NCI-H226 (cell line): ENCODE data around the gene SPOP.
"Not testable (repeated sequence)": the region's sequence is repeated elsewhere in the genome, so short reads cannot be mapped to it uniquely, and the experiment has no call there.

Source experiments
- DNase-seq: peaks from one replicate; pipeline ENCODE4 v3.0.0-alpha.2; 2015

Gene SPOP

GRCh38 chr17:49677933-49678847 is at the start of gene SPOP:
SPOP (minus strand) TSS chr17:49678097; CDS start chr17:49622810, 55,287 bp downstream.
- peak; percentile 97 for DNase-seq

- no peak for DNase-seq
Measured at GRCh38 chr17:49727380-49727779, 49.5 kb upstream of the SPOP start.

- DNase-seq: no peak
Measured at GRCh38 chr17:49725452-49726130, 47.7 kb upstream of the SPOP start.

- DNase-seq: not testable (repeated sequence)
Measured at GRCh38 chr17:49724552-49724951, 46.7 kb upstream of the SPOP start.

- no peak for DNase-seq
Measured at GRCh38 chr17:49723423-49723822, 45.5 kb upstream of the SPOP start.

- DNase-seq: no peak
Measured at GRCh38 chr17:49722066-49722465, 44.2 kb upstream of the SPOP start.

- DNase-seq: no peak
Measured at GRCh38 chr17:49717371-49717861, 39.5 kb upstream of the SPOP start.

- DNase-seq: no peak
Measured at GRCh38 chr17:49716668-49717364, 38.9 kb upstream of the SPOP start.

GRCh38 chr17:49715717-49716279 is 37.9 kb upstream of the SPOP start:
- DNase-seq: no peak

- no peak for DNase-seq
Measured at GRCh38 chr17:49715216-49715615, 37.3 kb upstream of the SPOP start.

GRCh38 chr17:49708515-49709183 is 30.8 kb upstream of the SPOP start:
- DNase-seq: peak; percentile 36

GRCh38 chr17:49707608-49708514 is 30.0 kb upstream of the SPOP start, which contains the start of gene SLC35B1:
SLC35B1 (minus strand) TSS chr17:49707964; CDS start chr17:49707833, 131 bp downstream.
- DNase-seq: peak; percentile 96

- DNase-seq: no peak
Measured at GRCh38 chr17:49707246-49707607, 29.3 kb upstream of the SPOP start.

GRCh38 chr17:49705254-49705653 is 27.4 kb upstream of the SPOP start:
- no peak for DNase-seq

- DNase-seq: peak; percentile 39
Measured at GRCh38 chr17:49703557-49704277, 25.8 kb upstream of the SPOP start.

GRCh38 chr17:49700960-49701359 is 23.1 kb upstream of the SPOP start:
- DNase-seq: no peak

- no peak for DNase-seq
Measured at GRCh38 chr17:49699966-49700575, 22.2 kb upstream of the SPOP start.

GRCh38 chr17:49698005-49698404 is 20.1 kb upstream of the SPOP start:
- DNase-seq: no peak

GRCh38 chr17:49696233-49696761 is 18.4 kb upstream of the SPOP start:
- DNase-seq: no peak
